IPS-20b (cell line): ENCODE measurements around the gene MX2.
"Not testable (repeated sequence)": the region's sequence is repeated elsewhere in the genome, so short reads cannot be mapped to it uniquely, and the experiment has no call there.

Experiments
- H3K27ac ChIP-seq: one replicate; pipeline ENCODE4 v1.5.1; 2013; ENCODE audit warnings: low read length
- H3K27me3 ChIP-seq: 2 replicates; pipeline ENCODE4 v1.6.1; 2013; ENCODE audit warnings: mild to moderate bottlenecking, low read length, inconsistent platforms; ENCODE audit not compliant: insufficient read depth
- H3K36me3 ChIP-seq: 2 replicates; pipeline ENCODE4 v1.6.1; 2013; ENCODE audit warnings: low read depth, mild to moderate bottlenecking, inconsistent platforms, low read length, moderate library complexity; ENCODE audit not compliant: insufficient read depth
- H3K4me1 ChIP-seq: 2 replicates; pipeline ENCODE4 v1.6.1; 2013; ENCODE audit warnings: mild to moderate bottlenecking, control low read depth, inconsistent platforms, low read length, moderate library complexity; ENCODE audit not compliant: insufficient read depth
- H3K4me3 ChIP-seq: 2 replicates; pipeline ENCODE4 v1.5.1; 2013; ENCODE audit warnings: mild to moderate bottlenecking, low read length, inconsistent platforms
- H3K9ac ChIP-seq: 2 replicates; pipeline ENCODE4 v1.6.1; 2013; ENCODE audit warnings: low read depth, mild to moderate bottlenecking, inconsistent platforms, low read length, moderate library complexity
- H3K9me3 ChIP-seq: 2 replicates; pipeline ENCODE4 v1.6.1; 2013; ENCODE audit warnings: mild to moderate bottlenecking, low read depth, low read length, inconsistent platforms; ENCODE audit not compliant: insufficient read depth

MX2 gene, protein sequence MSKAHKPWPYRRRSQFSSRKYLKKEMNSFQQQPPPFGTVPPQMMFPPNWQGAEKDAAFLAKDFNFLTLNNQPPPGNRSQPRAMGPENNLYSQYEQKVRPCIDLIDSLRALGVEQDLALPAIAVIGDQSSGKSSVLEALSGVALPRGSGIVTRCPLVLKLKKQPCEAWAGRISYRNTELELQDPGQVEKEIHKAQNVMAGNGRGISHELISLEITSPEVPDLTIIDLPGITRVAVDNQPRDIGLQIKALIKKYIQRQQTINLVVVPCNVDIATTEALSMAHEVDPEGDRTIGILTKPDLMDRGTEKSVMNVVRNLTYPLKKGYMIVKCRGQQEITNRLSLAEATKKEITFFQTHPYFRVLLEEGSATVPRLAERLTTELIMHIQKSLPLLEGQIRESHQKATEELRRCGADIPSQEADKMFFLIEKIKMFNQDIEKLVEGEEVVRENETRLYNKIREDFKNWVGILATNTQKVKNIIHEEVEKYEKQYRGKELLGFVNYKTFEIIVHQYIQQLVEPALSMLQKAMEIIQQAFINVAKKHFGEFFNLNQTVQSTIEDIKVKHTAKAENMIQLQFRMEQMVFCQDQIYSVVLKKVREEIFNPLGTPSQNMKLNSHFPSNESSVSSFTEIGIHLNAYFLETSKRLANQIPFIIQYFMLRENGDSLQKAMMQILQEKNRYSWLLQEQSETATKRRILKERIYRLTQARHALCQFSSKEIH

DNA sequence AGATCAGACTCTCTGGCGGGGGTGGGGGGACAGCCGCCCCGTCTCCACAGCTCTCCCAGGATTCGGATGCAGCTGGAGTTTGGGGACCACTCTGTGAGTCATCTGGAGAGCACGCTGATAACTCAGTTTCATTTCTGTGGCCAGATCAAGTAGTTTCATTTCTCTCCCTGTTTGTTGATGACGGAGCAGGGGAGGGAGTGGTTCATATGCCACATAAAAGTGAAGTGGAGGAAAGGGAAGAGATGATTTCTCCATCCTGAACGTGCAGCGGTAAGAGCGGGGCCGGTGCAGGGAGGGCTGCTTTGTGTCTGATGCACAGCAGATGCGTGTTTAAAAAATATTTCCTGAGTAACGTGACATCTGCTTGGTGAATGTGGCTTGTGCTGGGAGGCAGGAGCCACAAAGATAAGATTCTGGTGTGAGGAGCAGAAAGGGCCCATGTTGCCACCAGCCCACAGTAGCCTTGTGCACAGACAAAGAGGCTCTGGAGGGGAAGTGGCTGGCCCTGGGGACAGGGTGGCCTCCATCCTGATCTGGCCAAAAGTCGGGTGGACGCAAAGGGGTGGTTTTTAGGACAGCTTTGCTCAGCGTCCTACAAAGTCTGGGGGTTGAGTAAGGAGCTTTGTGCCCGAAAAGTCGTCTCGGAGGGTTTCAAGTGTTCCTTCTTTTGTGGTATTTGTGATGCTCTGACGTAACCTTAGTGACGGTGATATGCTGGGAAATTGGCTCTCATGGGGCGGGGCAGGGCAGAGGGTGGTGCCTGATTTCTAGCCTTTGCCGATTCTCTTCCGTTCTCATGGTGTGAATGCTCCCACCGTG is at the start of gene MX2:
Gene MX2 (plus strand): TSS at position 242 of the 819 bp plus-strand sequence. CDS start 14,880 bp downstream, outside the sequence.
- H3K27ac ChIP-seq: no peak within 1 kb of the TSS
- H3K27me3 ChIP-seq: no peaks in the 10 kb centered on the region
- no peak within 1 kb of the TSS for H3K4me3 ChIP-seq
- H3K4me1 ChIP-seq: no peaks in the 10 kb centered on the region
- no peaks in the 10 kb centered on the region for H3K9me3 ChIP-seq
- no peak within 1 kb of the TSS for H3K9ac ChIP-seq
- no peaks in the 10 kb centered on the region for H3K36me3 ChIP-seq

DNA sequence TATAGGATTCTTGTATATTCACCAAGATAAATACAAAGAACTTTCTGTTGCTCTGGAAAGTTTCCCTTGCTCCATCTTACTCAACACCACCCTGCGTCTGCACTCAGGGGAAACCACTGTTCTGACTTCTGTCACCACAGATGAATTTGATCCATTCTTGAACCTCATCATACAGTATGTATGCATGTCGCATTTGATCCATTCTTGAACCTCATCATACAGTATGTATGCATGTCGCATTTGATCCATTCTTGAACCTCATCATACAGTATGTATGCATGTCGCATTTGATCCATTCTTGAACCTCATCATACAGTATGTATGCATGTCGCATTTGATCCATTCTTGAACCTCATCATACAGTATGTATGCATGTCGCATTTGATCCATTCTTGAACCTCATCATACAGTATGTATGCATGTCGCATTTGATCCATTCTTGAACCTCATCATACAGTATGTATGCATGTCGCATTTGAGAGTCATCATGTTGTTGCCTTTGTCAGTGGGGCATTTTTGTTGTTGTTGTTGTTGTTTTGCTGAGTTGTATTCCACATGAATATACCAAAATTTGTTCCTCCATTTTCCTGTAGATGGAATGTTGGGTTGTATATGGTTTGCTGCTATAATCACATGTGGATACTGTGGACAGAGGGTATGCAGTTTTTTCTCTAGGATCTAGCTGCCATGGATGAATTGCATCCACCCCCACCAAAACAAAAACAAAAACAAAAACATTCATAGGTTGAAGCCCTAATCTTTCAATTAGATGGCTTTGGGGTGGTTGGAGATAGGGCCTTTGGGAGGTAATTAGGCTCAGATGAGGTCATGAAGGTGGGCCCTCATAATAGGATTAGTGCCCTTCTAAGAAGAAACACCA is 48.3 kb upstream of the MX2 start:
- not testable (repeated sequence) for H3K4me1 ChIP-seq, H3K4me3 ChIP-seq, H3K9ac ChIP-seq, H3K27ac ChIP-seq, H3K36me3 ChIP-seq, H3K9me3 ChIP-seq
- H3K27me3 ChIP-seq: peaks cover 37% of the 10 kb centered on the region

DNA sequence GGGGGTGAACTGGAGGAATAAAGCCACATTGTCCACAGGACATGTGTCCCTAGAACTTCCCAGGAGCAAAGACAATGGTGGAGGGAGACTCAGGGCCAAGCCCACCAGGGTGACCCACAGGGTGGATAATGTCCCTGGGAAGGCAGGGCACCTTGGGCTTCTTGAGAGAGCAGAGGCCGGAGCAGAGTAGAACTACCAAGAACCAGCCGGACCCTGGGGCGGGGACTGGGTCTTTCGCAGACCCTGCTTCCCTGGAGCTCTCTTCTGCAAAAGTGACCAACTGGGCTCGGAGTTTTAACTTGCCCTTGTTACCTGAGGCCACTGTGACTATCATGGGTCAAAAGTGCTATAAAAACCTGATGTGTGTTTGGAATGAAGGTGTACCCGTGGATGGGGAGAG is 46.1 kb upstream of the MX2 start:
- Histone ChIP-seq H3K4me3 (peak overlapping the region; percentile 76; the same call in 1 of the 2 replicates), H3K9ac (no peak overlapping the region), H3K4me1 (no peaks in the 10 kb centered on the region), H3K27me3 (peaks cover 37% of the 10 kb centered on the region), H3K9me3 (no peaks in the 10 kb centered on the region), H3K36me3 (no peaks in the 10 kb centered on the region), H3K27ac (no peak overlapping the region)

DNA sequence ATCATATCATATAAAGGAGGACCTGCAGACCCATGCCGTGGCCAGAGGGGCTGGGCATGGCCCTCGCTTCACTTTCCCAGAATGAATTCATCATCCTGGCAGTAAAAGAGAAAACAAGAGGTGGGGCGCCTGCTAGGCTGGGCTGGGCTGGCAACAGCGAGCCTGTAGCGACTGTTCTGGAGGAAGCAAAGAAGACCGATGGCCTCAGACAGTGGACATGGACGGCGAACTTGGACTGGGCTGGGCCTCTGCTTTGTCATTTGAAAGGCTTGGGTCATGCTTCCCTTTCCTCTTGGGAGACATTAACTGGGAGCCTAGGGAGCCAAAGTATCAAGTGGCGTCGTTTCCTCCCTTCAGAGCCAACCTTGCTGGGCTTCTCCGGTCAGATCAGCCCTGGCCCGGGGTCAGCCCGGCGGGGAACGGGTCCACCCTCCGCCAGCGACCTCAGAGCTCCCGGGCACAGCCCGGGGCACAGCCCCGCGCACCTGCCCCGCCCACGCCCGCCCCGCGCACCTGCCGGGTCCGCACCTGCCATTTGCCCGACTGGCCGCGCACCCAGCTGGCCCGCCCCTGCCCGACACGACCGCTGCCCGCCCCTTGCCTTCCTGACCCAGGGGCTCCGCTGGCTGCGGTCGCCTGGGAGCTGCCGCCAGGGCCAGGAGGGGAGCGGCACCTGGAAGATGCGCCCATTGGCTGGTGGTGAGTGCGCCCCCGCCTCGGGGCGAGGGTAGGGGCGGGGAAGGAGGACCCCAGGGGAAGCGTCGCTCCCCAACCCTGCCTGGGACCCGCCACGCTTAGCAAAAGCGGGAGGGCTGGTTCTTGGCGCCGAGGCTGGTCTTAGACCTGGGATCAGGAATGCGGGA is 45.4 kb upstream of the MX2 start, which contains the start of gene FAM3B:
Gene FAM3B (plus strand): TSS at position 602 of the 863 bp plus-strand sequence. CDS start 79 bp downstream, at position 681.
- no peaks in the 10 kb centered on the region for H3K36me3 ChIP-seq
- no peaks in the 10 kb centered on the region for H3K9me3 ChIP-seq
- peaks cover 37% of the 10 kb centered on the region for H3K27me3 ChIP-seq
- H3K9ac ChIP-seq: peak within 1 kb of the TSS; percentile 47; the same call in 1 of the 2 replicates
- peak within 1 kb of the TSS; percentile 76 for H3K4me3 ChIP-seq
- no peaks in the 10 kb centered on the region for H3K4me1 ChIP-seq
- no peak within 1 kb of the TSS for H3K27ac ChIP-seq

DNA sequence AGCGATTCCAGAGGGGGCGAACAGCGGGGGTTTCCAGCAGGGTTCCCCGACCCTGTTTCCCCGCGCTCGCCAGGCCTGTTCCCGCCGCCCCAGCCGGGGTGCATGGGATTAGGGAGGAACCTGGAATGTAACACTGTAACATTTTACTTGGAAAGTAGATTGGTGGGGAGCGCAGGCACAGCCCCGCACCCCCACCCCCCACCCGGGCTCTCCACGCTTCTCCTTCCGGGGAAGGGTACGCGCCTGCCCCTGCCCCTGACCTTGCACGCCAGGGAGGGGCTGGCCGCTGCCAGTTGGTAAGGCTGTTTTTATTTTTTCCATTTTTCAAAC is 44.8 kb upstream of the MX2 start:
- H3K27me3 ChIP-seq: peaks cover 37% of the 10 kb centered on the region
- H3K9me3 ChIP-seq: no peaks in the 10 kb centered on the region
- peak overlapping the region; percentile 47; the same call in 1 of the 2 replicates for H3K9ac ChIP-seq
- no peaks in the 10 kb centered on the region for H3K36me3 ChIP-seq
- H3K27ac ChIP-seq: no peak overlapping the region
- peak overlapping the region; percentile 76 for H3K4me3 ChIP-seq
- H3K4me1 ChIP-seq: no peaks in the 10 kb centered on the region

DNA sequence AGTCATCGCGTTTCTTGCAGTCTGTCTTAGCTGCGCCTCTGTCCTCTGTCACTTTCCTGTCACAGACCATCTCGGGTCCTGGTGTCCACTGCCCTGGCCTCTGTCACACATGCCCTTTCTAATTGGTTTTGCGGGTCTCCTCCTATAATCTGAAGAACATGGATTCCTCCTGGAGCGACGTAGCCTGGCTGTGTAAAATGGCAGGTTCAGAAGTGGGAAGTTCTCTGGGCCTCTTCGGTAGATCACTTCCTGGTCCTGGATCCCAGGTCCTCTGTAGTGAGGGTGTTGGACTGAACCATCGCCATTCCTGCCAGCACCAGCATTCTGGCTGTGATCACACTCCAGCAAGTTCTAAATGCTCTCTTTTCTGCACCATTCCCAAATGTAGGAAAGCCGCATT is 44.4 kb upstream of the MX2 start:
- H3K4me3 ChIP-seq: peak overlapping the region; percentile 76
- no peaks in the 10 kb centered on the region for H3K9me3 ChIP-seq
- H3K9ac ChIP-seq: peak overlapping the region; percentile 47; the same call in 1 of the 2 replicates
- H3K27ac ChIP-seq: no peak overlapping the region
- no peaks in the 10 kb centered on the region for H3K4me1 ChIP-seq
- peaks cover 37% of the 10 kb centered on the region for H3K27me3 ChIP-seq
- no peaks in the 10 kb centered on the region for H3K36me3 ChIP-seq

DNA sequence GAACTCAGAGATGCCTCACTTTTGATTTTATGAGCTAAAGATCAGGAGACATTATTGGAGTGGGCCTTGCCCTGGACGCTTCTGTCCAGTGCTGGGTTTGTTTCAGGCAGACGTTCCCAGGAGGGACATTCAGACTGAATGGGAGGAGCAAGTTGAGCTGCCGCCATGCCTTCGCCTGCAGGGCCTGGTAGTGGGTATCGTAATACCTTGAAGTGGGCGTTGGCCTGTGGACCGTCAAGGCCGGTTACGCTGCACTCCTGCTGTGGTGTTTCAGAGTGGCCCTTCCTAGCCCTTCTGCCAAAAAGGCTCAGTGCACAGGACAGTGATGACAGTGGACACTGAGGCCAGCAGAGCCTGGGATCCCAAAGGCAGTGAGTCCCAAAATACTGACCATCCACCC is 43.6 kb upstream of the MX2 start:
- no peaks in the 10 kb centered on the region for H3K4me1 ChIP-seq
- H3K27me3 ChIP-seq: peaks cover 37% of the 10 kb centered on the region
- H3K9me3 ChIP-seq: no peaks in the 10 kb centered on the region
- H3K36me3 ChIP-seq: no peaks in the 10 kb centered on the region
- no peak overlapping the region for H3K27ac ChIP-seq
- H3K9ac ChIP-seq: no peak overlapping the region
- H3K4me3 ChIP-seq: no peak overlapping the region

DNA sequence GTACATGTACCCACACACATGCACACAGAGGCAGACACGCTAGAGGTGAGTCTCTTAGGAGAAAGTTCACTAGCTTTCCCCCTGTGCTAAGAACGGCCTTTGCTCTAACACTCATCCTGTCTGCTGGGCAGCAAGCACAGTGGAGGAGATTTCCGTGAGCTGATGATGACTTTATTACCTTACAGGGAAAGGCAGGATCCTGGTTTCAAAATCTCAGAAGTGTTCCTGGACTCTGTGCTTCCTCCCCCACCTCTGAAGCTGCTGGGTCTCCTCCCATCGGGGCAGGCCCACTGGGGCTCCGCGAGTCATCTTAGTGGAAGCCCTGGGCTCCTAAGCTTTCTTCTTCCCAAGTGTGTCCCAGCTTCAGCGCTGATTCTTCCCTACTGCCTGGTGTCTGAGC is 42.6 kb upstream of the MX2 start:
- no peak overlapping the region for H3K9ac ChIP-seq
- no peaks in the 10 kb centered on the region for H3K4me1 ChIP-seq
- H3K4me3 ChIP-seq: no peak overlapping the region
- H3K9me3 ChIP-seq: no peaks in the 10 kb centered on the region
- H3K36me3 ChIP-seq: no peaks in the 10 kb centered on the region
- peaks cover 37% of the 10 kb centered on the region for H3K27me3 ChIP-seq
- H3K27ac ChIP-seq: no peak overlapping the region

DNA sequence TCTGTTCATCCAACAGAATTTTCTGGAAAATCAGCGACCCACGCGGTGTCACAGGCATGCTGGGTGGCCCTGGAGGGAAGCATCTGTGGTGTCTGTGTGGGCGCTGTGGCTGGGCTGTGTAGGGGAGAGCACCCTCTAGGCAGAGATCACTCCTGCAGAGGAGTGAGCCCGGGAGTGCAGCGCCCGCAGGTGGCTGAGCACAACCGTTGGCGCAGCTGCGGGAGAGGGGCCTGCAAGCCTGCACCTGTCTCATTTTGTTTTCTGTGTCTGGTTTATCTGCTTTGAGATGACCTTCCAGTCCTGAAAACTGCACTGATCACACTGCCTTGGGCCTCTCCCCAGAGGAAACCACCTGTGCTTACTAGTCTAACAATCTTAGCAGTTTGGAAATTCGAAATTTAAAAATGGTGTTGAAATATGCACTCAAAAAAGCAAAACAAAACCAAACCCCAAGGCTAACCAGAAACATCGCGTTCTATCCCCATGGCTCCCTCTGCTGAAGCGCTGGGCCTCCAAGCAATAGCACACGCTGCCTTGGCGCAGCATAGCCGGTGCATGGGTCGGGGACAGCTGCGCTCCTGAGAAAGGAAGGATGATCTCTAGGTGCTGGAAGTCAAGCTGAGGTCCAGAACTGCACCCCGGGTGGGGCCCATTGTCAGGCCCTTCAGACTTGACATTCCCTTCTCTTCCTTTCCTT is 40.5 kb upstream of the MX2 start:
- H3K36me3 ChIP-seq: no peaks in the 10 kb centered on the region
- no peak overlapping the region for H3K27ac ChIP-seq
- H3K27me3 ChIP-seq: peaks cover 20% of the 10 kb centered on the region
- no peaks in the 10 kb centered on the region for H3K9me3 ChIP-seq
- no peak overlapping the region for H3K4me3 ChIP-seq
- no peaks in the 10 kb centered on the region for H3K4me1 ChIP-seq
- no peak overlapping the region for H3K9ac ChIP-seq

DNA sequence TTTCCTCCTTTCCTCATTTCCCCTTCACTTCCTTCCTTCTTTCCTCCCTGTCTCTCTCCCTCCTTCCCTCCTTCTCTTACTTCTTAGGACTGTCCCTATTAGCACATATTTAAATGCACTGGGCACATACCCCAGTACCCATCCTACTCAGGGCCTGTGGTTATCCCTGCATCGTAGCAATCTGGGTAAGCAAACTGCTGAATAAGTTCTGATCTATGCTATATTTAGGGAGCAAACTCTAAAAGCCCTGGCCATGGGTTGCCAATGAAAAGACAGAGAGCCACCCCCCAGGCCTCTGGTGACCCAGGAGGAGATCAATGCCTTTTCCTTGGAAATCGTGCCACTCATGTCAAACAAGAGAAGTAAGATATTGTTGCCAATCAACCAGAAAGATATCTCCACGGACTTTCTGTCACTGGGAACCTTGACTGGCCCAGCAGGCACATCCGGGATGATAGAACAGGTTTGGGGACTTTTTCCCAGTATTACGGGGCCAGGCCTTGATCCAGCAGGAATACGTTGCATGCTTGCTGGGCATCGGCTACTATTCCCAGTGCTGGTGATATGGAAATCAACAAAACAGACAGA is 39.8 kb upstream of the MX2 start:
- Histone ChIP-seq H3K27ac (no peak overlapping the region), H3K9ac (no peak overlapping the region), H3K4me1 (no peaks in the 10 kb centered on the region), H3K36me3 (no peaks in the 10 kb centered on the region), H3K9me3 (no peaks in the 10 kb centered on the region), H3K4me3 (no peak overlapping the region), H3K27me3 (peaks cover 15% of the 10 kb centered on the region)
